Left cardiac atrium (tissue), 4 donors: ENCODE measurements around the gene AK8. TPM values are rescaled to one million over a fixed set of nuclear protein-coding genes. Genes with fewer than 3 reads are reported as not detected.
"Not testable (repeated sequence)": the region's sequence is repeated elsewhere in the genome, so short reads cannot be mapped to it uniquely, and the experiment has no call there.

Experiments
- ATAC-seq, 2 donors: fragments of 200-7000 bp; cut with Tn5 transposase; one replicate each; pipeline ENCODE4 v1.9.1; 2020; ENCODE audit warnings: mild to moderate bottlenecking in 2 of 2, moderate library complexity in 2 of 2
- DNase-seq: peaks from one replicate; pipeline ENCODE4 v3.0.0-alpha.2; 2020
- intact Hi-C, 2 donors: fragments of 100-400 bp; cut with DNase I; formaldehyde crosslinking; loops; one replicate each; pipeline versions ENCODE4 v1.14.1 to v1.15.1; 2022 to 2023
- total RNA-seq, 2 donors: library from RNA; stranded (reverse); fragmentation: NEBNext Ultra II Directional; extraction: Animal tissue kit (Norgen Biotek cat#: 25700); gene quantifications; one replicate each; pipeline ENCODE4 v1.2.1, GENCODE V29; 2021
- donor health status: DM: no; HTN: yes; CAD: no.
- donor health status: DM: no; HTN: yes; CAD: no; lungs with severe emphysema.
- donor health status: DM: yes; HTN: yes; CAD: no.
- donor health status: Dilated cardiomyopathy.

AK8 gene
- total RNA-seq, 2 donors from 2014 or later, result 0.18 to 0.32 TPM

- no peak for ATAC-seq
- intact Hi-C loops, result no loop called here
- no peak for DNase-seq
Measured at GRCh38 chr9:132788378-132788777, 89.7 kb downstream of the AK8 start.

GRCh38 chr9:132787748-132788159 lies 90.3 kb downstream of the AK8 start:
- ATAC-seq (no peak), DNase-seq (no peak)
- intact Hi-C loops, result no loop called here

GRCh38 chr9:132784286-132784830 lies 93.7 kb downstream of the AK8 start:
- intact Hi-C loops, result no loop called here
- DNase-seq (no peak), ATAC-seq (no peak)

- DNase-seq, result no peak
- intact Hi-C loops, result no loop called here
- no peak for ATAC-seq
Measured at GRCh38 chr9:132783006-132783405, 95.1 kb downstream of the AK8 start.

- ATAC-seq (no peak), DNase-seq (no peak)
- intact Hi-C loops, result no loop called here
Measured at GRCh38 chr9:132782037-132782436, 96.0 kb downstream of the AK8 start.

- intact Hi-C loops, result no loop called here
- ATAC-seq (no peak), DNase-seq (no peak)
Measured at GRCh38 chr9:132780230-132781007, 97.7 kb downstream of the AK8 start.

- no peak for DNase-seq
- intact Hi-C loops, result no loop called here
- ATAC-seq, result no peak
Measured at GRCh38 chr9:132776891-132777290, 101.2 kb downstream of the AK8 start.

- DNase-seq (no peak), ATAC-seq (no peak)
- intact Hi-C loops, result no loop called here
Measured at GRCh38 chr9:132776268-132776667, 101.8 kb downstream of the AK8 start.

GRCh38 chr9:132775720-132776119 lies 102.4 kb downstream of the AK8 start:
- intact Hi-C loops, result no loop called here
- ATAC-seq (no peak), DNase-seq (no peak)

GRCh38 chr9:132774886-132775285 lies 103.2 kb downstream of the AK8 start:
- no peak for ATAC-seq
- intact Hi-C loops, result no loop called here
- DNase-seq, result no peak

- ATAC-seq, result no peak
Measured at GRCh38 chr9:132773764-132774339, 104.2 kb downstream of the AK8 start.

GRCh38 chr9:132773093-132773492 lies 105.0 kb downstream of the AK8 start:
- intact Hi-C loops, result no loop called here
- no peak for ATAC-seq
- no peak for DNase-seq

More at GRCh38 chr9:132773764-132774339, 104.2 kb downstream of the AK8 start:
- intact Hi-C loops, result no loop called here
- no peak for DNase-seq

GRCh38 chr9:132771752-132772151 lies 106.3 kb downstream of the AK8 start:
- DNase-seq, intact Hi-C loops, ATAC-seq: not testable (repeated sequence)

- intact Hi-C loops, result no loop called here
- no peak for DNase-seq
- ATAC-seq, result no peak
Measured at GRCh38 chr9:132770770-132771310, 107.2 kb downstream of the AK8 start.

- ATAC-seq (peak; percentile 90 to 92), DNase-seq (peak; percentile 75)
- intact Hi-C loops, result no loop called here
Measured at GRCh38 chr9:132769906-132770769, 107.9 kb downstream of the AK8 start.

- peak; percentile 70 for DNase-seq
- ATAC-seq, result peak; percentile 84 to 86
- intact Hi-C loops, result no loop called here
Measured at GRCh38 chr9:132768932-132769905, 108.9 kb downstream of the AK8 start.

- intact Hi-C loops, result no loop called here
- no peak for ATAC-seq
- no peak for DNase-seq
Measured at GRCh38 chr9:132763574-132763973, 114.5 kb downstream of the AK8 start.

- ATAC-seq, result no peak
Measured at GRCh38 chr9:132762896-132763295, 115.2 kb downstream of the AK8 start.

More at GRCh38 chr9:132762896-132763295, 115.2 kb downstream of the AK8 start:
- DNase-seq, result no peak
- intact Hi-C loops, result no loop called here
